ENCODE results near the gene LCP2.

GRCh38 chr5:170336065-170336464 lies 38.5 kb upstream of the LCP2 start:
- TF ChIP-seq EZH2phosphoT487 (IDR thresholded peaks at IDR 0.05) (no peak), CTCF (IDR thresholded peaks at IDR 0.05) (no peak)
